GM21381 (cell line): Measurements from ENCODE around the gene RNF227.

ENCODE experiments used
- ATAC-seq: cut with Tn5 transposase; IDR thresholded peaks from one replicate; pipeline ENCODE4 v1.9.1; 2021; ENCODE audit warnings: mild to moderate bottlenecking, moderate library complexity; ENCODE audit not compliant: unreplicated experiment

Gene RNF227

GRCh38 chr17:7930841-7931631 is 14.9 kb upstream of the RNF227 start:
- ATAC-seq, result no peak

GRCh38 chr17:7929158-7930023 is 13.3 kb upstream of the RNF227 start, which contains the start of gene KCNAB3:
TSS of gene KCNAB3 (minus strand) at chr17:7929856. CDS start at chr17:7929435, 421 bp downstream.
- no peak for ATAC-seq

GRCh38 chr17:7927596-7927995 is 11.5 kb upstream of the RNF227 start:
- no peak for ATAC-seq

DNA sequence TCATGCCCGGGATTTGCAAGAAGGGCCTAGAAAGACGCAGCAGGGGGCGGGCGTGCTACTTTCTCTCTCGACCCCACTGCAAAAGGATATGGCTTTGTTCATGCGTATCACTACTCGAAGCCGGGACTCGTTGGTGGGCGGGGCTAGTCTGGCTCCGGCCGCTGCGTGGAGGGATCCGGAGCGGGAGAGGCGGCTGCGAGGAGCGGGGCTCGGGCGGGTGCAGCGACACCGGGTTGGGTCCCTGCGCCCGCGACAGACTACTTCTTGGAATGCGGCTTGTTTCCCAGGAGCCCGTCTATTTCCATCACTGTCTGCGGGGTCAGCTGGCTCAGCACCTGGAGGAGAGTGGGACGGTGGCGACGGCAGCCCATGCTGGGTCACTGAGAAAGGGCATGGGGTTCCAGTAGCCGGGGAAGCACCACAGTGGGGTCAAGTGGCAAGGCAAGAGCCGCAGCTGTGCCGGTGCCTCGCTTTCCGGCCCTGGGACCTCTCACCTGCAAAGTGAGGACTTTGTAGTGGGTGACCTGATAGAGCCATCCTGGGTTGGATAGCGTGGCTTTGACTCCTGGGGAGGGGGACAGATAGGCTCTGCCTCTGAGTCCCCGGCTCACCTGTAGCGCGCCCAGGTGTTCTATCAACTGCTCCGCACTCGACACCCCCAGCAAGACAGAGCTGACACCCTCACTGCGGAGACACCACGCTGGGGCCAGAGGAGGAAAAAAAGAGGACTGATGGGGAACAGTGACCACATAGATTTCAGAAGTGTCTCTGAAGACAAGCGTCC is 6.9 kb upstream of the RNF227 start:
- ATAC-seq, result no peak

GRCh38 chr17:7922269-7922844 is 6.3 kb upstream of the RNF227 start:
- no peak for ATAC-seq

DNA sequence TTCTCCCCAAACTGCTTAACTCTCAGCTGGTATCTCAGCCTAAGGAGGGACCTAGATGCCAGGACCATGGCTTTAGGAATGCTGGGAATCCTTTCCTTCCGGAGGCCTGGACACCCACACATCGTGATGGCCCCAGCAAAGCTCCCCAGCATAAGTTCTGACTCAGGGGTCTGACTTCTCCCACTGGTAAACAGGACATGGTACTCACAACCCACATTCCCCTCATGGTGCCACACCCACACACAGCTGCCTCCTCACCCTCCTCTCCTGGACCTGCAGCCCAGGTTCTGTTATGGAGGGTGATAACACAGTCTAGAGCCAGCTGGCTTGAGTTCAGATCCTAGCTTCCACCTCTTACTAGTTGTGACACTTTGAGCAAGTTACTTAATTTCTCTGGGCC is 719 bp upstream of the RNF227 start:
- ATAC-seq, result no peak

GRCh38 chr17:7916385-7916682 is 245 bp upstream of the RNF227 start:
- no peak for ATAC-seq

- peak; percentile 10 for ATAC-seq
Observed at GRCh38 chr17:7915179-7915610, 894 bp downstream of the RNF227 start.

DNA sequence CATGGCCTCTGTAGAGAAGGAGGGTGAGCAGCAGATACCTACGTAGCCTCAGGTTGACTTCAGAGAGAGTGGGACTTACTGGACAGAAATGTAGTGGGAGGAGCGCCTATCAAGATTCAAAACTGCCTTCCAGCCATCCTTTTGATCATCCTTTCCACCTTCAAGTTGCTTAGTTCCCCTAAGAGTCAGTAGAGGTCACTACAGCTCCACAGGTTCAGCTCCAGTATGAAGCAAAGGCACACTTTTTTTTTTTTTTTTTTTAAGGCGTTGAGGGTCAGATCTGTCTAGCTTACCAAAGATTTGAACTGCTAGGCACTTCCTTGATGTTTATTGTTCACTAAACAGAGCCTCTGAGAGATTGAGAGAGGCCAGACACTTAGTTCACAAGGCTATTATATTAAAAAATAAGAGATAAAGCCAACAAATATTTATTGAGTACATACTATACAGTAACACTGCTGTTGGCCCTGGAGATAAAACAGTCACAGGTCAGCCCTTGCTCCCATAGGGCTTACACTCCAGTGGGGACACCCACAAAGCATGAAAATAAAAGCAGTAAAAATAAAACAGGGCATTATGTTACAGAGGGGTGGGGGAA is 3.1 kb downstream of the RNF227 start:
- ATAC-seq, result no peak

DNA sequence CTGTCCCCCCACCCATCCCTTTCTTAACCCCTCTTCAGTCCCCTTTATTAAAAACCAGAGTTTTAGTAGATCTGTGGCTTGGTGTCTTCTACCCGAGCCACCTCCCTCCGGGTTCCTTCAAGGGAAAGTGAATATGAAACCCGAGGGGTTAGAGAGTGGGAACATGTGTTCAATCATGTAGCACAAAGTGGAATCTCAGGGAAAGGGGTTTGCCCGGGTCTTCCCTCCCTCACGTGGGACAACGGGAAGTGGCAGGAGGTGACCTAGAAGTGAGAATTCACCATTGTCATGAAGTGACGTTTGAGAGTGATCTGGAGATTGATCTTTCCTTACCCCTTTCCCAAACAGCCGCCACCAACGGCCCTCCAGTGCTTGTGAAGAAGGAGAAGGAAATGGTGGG is 5.0 kb downstream of the RNF227 start:
- ATAC-seq, result no peak

DNA sequence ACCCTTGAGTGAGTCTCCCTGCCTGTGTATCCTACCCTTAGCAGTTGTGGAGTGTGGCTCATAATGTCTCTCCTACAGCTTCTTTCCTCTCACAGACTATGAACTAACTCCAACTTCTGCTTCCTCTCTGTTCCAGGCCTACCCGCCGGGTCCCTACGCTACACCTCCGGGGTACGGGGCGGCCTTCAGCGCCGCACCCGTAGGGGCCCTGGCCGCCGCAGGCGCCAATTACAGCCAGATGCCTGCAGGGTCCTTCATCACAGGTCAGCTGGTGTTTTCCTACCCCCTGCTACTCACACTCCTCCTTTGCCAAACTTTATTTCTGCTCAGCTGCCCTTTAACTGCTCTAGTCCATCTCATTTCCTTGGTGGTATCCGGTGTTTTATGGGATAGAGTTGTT is 5.4 kb downstream of the RNF227 start:
- ATAC-seq, result no peak

DNA sequence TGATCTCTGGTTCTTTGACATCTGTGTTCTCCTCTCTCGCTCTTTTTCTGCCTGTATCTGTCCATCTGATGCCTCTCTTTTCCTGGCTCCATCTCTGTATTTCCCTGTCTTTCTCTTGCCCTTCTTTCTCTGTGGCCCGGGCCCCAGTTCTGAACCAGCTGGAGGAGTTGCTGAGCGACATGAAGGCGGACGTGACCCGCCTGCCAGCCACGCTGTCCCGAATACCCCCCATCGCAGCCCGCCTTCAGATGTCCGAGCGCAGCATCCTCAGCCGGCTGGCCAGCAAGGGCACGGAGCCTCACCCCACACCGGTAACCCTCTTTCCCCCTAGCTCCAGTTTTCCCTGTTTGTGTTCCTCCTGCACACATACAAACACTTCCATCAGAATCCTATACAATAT is 5.8 kb downstream of the RNF227 start:
- no peak for ATAC-seq

GRCh38 chr17:7909089-7909488 is 7.0 kb downstream of the RNF227 start:
- ATAC-seq, result no peak

DNA sequence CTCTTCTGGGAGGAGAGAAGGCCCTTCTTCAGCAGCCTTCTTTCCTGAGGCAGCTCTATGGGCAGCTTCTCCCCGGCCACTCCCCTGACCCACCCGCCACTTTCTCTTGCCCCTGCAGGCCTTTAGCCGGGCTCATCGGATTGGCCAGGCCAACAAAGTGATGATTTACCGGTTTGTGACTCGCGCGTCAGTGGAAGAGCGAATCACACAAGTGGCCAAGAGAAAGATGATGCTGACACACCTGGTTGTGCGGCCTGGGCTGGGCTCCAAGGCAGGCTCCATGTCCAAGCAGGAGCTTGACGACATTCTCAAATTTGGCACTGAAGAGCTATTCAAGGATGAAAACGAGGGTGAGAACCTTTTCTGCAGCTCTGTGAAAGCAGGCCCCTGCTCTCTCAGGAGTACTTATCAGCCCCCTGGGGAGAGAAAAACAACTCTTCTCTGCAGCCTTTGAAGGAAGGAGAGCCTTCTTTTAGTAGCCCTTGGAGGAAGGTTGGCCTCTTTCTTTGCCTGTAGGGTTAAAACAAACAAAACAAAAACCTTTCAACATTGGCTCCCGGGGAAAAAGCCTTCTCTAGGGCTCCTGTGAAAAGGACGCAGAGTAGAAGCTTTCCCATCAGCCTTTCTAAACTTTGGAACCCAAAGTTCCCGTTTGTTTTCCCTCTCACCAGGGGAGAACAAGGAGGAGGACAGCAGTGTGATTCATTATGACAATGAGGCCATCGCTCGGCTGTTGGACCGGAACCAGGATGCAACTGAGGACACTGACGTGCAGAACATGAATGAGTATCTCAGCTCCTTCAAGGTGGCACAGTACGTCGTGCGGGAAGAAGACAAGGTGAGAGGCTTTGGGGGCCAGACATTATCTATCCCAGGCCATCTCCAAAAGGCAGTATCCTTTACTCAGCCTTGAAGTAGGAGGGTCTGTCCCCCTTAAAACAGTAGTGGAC is 12.7 kb downstream of the RNF227 start:
- no peak for ATAC-seq

DNA sequence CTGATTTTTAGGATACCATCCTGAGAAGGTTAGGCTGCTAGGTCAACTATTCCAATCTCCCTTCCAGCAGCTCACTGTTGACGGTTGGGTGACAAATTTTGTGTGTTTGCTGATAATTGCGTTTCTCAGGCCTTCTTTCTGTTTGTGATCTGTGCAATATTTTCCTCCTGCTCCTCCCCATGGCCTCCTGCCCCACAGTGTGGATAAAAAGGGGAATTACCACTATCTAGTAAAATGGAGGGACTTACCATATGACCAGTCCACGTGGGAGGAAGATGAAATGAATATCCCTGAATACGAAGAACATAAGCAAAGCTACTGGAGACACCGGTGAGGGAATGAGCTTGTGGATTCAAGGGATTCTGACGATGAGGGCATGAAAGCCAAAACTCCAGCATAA is 18.3 kb downstream of the RNF227 start:
- ATAC-seq, result no peak

GRCh38 chr17:7897090-7897489 is 19.0 kb downstream of the RNF227 start:
- no peak for ATAC-seq

- ATAC-seq, result no peak
Observed at GRCh38 chr17:7894866-7895265, 21.2 kb downstream of the RNF227 start.

DNA sequence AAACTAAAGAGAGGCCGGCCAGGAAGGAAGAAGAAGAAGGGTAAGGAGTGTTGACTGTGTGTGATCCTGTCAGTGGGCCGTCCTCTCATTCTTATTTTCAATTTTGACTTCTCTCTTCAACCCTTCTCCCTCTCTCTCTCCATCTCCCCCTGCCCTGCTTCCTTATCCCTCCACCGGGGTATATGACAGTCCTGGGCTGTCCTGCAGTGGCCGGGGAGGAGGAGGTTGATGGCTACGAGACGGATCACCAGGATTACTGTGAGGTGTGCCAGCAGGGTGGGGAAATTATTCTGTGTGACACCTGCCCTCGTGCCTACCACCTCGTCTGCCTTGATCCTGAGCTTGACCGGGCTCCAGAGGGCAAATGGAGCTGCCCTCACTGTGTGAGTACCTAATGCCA is 21.9 kb downstream of the RNF227 start:
- no peak for ATAC-seq

- ATAC-seq, result no peak
Observed at GRCh38 chr17:7893187-7893880, 22.8 kb downstream of the RNF227 start.
